Keratinocyte (primary cell): Measurements from ENCODE around the gene FAM237B.

ENCODE experiments used
- CTCF ChIP-seq, 3 experiments: IDR thresholded peaks in 1 of 3; conservative IDR thresholded peaks in 1 of 3; optimal IDR thresholded peaks in 1 of 3; 2 replicates in 2 of 3; 3 replicates in 1 of 3; pipeline versions ENCODE3 to v1.5.1; 2011; ENCODE audit warnings: low read length in 3 of 3, mild to moderate bottlenecking in 3 of 3, moderate library complexity in 2 of 3, control low read depth in 1 of 3, inconsistent platforms in 1 of 3; ENCODE audit not compliant: insufficient read depth in 2 of 3; ENCODE audit errors: extremely low read depth in 1 of 3
- EZH2 ChIP-seq: IDR thresholded peaks from one replicate; pipeline ENCODE4 v1.6.1; 2012; ENCODE audit warnings: inconsistent platforms, mild to moderate bottlenecking, low read length, moderate library complexity

- no peak for TF ChIP-seq CTCF (optimal IDR thresholded peaks at IDR 0.05 in 1 of 3, IDR thresholded peaks at IDR 0.05 in 1 of 3, conservative IDR thresholded peaks at IDR 0.05 in 1 of 3; ENCODE audit: extremely low read depth in 1 of 3, insufficient read depth in 2 of 3, low read length in 3 of 3)
- TF ChIP-seq EZH2 = no peak
Observed at GRCh38 chr7:90309872-90310271, 11.2 kb downstream of the FAM237B start.
